T-helper 2 cell (primary cell): ENCODE measurements around the gene NRDE2.
"Not testable (repeated sequence)": the region's sequence is repeated elsewhere in the genome, so short reads cannot be mapped to it uniquely, and the experiment has no call there.

Experiments
- DNase-seq, 5 experiments: peaks; one replicate each; pipeline versions ENCODE4 v3.0.0 to v3.0.0-alpha.2; 2012 to 2022

The NRDE2 gene

GRCh38 chr14:90273532-90273931, 58.2 kb downstream of the NRDE2 start:
- no peak for DNase-seq

GRCh38 chr14:90272523-90272922, 59.2 kb downstream of the NRDE2 start:
- no peak for DNase-seq

- DNase-seq, result no peak
Measured at GRCh38 chr14:90268420-90268819, 63.3 kb downstream of the NRDE2 start.

- no peak for DNase-seq
Measured at GRCh38 chr14:90266441-90267154, 65.1 kb downstream of the NRDE2 start.

GRCh38 chr14:90263748-90264449, 67.8 kb downstream of the NRDE2 start:
- peak in 2 of 5 experiments; percentile 57 to 70 for DNase-seq

GRCh38 chr14:90256354-90257131, 75.2 kb downstream of the NRDE2 start, which contains the start of gene PSMC1:
Gene PSMC1 (plus strand): TSS chr14:90256553. CDS start chr14:90256598, 45 bp downstream.
- peak; percentile 41 to 96 (median 74) for DNase-seq

- no peak for DNase-seq
Measured at GRCh38 chr14:90255871-90256270, 75.9 kb downstream of the NRDE2 start.

- DNase-seq, result no peak
Measured at GRCh38 chr14:90253826-90254225, 77.9 kb downstream of the NRDE2 start.

- no peak for DNase-seq
Measured at GRCh38 chr14:90248594-90248993, 83.1 kb downstream of the NRDE2 start.

GRCh38 chr14:90247441-90247840, 84.3 kb downstream of the NRDE2 start:
- DNase-seq, result not testable (repeated sequence)

- DNase-seq, result no peak
Measured at GRCh38 chr14:90246936-90247335, 84.8 kb downstream of the NRDE2 start.

- no peak for DNase-seq
Measured at GRCh38 chr14:90242444-90242843, 89.3 kb downstream of the NRDE2 start.

GRCh38 chr14:90239139-90239538, 92.6 kb downstream of the NRDE2 start:
- peak in 1 of 5 experiments; percentile 18 for DNase-seq

- peak; percentile 15 to 55 (median 44) for DNase-seq
Measured at GRCh38 chr14:90235179-90235976, 96.4 kb downstream of the NRDE2 start.

GRCh38 chr14:90229942-90230341, 101.8 kb downstream of the NRDE2 start:
- not testable (repeated sequence) for DNase-seq

GRCh38 chr14:90228478-90228877, 103.3 kb downstream of the NRDE2 start:
- no peak for DNase-seq
